Neural crest cell (in vitro differentiated cells): ENCODE measurements around the gene FRK. TPM values are rescaled to one million over a fixed set of nuclear protein-coding genes. Genes with fewer than 3 reads are reported as not detected.

Source experiments
- DNase-seq: peaks from one replicate; pipeline ENCODE4 v3.0.0; 2021; ENCODE audit warnings: low read depth, mixed read lengths, low spot score
- H3K27ac Mint-ChIP-seq: one replicate; pipeline ENCODE4 v1.8.0; 2021; ENCODE audit warnings: mild to moderate bottlenecking, mixed read lengths; ENCODE audit not compliant: unreplicated experiment
- H3K27me3 Mint-ChIP-seq: 2 replicates; pipeline ENCODE4 v1.8.0; 2021; ENCODE audit warnings: low read depth, mild to moderate bottlenecking, mixed read lengths
- H3K36me3 Mint-ChIP-seq: 2 replicates; pipeline ENCODE4 v1.8.0; 2021; ENCODE audit warnings: low read depth, mild to moderate bottlenecking, mixed read lengths
- H3K4me1 Mint-ChIP-seq: 2 replicates; pipeline ENCODE4 v1.8.0; 2021; ENCODE audit warnings: mixed read lengths
- H3K4me3 Mint-ChIP-seq: one replicate; pipeline ENCODE4 v1.8.0; 2021; ENCODE audit warnings: mild to moderate bottlenecking, mixed read lengths
- H3K9me3 Mint-ChIP-seq: 2 replicates; pipeline ENCODE4 v1.8.0; 2021; ENCODE audit warnings: mixed read lengths
- total RNA-seq: library from RNA; stranded (reverse); gene quantifications from 2 replicates; pipeline ENCODE4 v1.2.1, GENCODE V29; 2021
- TF ChIP-seq, protein P1 (sequence below): fragments of 200-600 bp; sonication (generic); conservative IDR thresholded peaks from 2 replicates; pipeline ENCODE4 v1.5.0; 2021; ENCODE audit warnings: antibody characterized with exemption, mild to moderate bottlenecking

Gene FRK
- total RNA-seq, 1 donor from 2014 or later = 0.12 TPM

DNA sequence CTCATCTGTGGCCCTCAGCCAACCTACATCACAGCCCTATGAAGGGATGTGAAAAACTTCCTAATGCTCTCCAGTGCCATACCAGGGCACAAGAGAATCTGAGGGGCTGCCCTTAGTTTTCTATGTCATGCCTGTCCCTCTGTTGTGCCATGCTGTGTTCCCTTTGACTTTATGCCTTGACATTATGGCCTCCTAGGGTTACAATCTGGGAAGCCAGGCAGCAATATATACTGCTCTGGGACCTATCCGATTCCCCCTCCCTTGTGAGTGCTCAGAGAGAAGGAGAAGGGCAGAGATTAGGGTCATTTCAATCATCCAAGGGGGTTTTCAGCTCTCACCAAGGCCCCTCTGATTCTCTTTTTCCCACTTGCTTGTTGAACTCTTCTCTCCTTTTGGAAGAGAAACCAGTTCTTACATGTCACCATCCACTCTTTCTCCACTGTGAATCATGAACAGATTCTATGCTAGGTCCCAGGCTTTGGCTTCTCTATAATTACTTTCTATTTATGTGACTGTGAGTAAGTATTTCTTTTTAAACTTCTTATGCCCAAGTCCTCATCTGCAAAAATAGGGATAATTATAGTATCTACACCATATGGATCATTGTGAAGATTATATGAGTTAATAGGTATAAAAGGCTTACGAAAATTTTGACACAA lies 14.2 kb upstream of the FRK start:
- no peak overlapping the region for H3K27ac Mint-ChIP-seq
- H3K4me1 Mint-ChIP-seq = no peaks in the 10 kb centered on the region
- no peak for DNase-seq
- H3K9me3 Mint-ChIP-seq = no peaks in the 10 kb centered on the region
- no peaks in the 10 kb centered on the region for H3K36me3 Mint-ChIP-seq
- H3K4me3 Mint-ChIP-seq = no peak overlapping the region
- H3K27me3 Mint-ChIP-seq = no peaks in the 10 kb centered on the region
- TF ChIP-seq, protein P1, sequence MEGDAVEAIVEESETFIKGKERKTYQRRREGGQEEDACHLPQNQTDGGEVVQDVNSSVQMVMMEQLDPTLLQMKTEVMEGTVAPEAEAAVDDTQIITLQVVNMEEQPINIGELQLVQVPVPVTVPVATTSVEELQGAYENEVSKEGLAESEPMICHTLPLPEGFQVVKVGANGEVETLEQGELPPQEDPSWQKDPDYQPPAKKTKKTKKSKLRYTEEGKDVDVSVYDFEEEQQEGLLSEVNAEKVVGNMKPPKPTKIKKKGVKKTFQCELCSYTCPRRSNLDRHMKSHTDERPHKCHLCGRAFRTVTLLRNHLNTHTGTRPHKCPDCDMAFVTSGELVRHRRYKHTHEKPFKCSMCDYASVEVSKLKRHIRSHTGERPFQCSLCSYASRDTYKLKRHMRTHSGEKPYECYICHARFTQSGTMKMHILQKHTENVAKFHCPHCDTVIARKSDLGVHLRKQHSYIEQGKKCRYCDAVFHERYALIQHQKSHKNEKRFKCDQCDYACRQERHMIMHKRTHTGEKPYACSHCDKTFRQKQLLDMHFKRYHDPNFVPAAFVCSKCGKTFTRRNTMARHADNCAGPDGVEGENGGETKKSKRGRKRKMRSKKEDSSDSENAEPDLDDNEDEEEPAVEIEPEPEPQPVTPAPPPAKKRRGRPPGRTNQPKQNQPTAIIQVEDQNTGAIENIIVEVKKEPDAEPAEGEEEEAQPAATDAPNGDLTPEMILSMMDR = no peak

DNA sequence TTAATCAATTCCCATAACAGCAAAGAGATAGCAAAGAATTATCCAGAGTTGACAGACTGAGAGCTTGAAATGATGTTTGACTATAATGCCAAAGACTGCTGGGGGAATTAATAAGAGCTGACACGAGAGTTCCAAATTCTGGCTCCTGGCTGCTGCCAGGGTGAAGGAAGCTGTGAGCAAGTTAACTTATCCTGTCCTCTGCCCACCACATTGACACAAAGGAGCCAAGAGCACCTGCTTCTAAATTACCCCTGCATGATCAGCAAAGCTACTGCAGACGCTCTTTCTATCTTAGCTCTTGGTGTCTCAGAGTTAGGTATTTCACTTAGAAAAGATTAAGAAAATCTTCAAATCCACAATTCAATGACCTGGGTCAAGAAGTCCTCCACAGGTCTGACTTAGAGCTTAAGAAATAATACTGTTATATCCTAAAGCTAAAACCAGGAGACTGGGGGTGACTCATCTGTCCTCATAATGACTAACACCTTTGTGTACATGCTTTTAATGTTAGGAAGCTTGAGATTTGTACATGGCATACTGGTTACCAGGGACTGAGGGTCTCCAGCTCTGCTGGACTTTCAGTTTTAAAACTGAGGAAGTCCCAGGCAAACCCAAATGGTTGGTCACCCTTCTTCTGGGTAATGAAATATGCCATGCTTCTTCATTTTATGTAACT lies 13.2 kb upstream of the FRK start:
- no peak overlapping the region for H3K27ac Mint-ChIP-seq
- no peaks in the 10 kb centered on the region for H3K27me3 Mint-ChIP-seq
- H3K36me3 Mint-ChIP-seq = no peaks in the 10 kb centered on the region
- no peak for DNase-seq
- no peaks in the 10 kb centered on the region for H3K9me3 Mint-ChIP-seq
- no peak overlapping the region for H3K4me3 Mint-ChIP-seq
- TF ChIP-seq, protein P1 = no peak
- no peaks in the 10 kb centered on the region for H3K4me1 Mint-ChIP-seq

DNA sequence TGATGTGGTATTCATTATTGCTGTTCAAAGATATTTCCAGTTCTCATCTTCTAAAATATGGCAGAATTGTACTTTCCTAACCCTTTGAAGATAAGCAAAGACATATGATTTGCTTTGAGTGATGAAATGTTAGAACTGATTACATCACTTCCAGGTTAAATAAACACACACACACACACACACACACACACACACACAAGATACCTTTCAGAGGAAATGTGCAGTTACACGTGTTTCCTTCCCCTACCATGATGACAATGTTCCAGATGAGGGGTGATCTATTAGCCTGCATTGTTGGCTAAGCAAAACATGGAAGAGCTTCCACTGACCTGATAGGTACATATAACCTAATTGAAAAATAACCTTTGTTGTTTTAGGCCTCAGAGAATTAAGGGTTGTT lies 11.7 kb upstream of the FRK start:
- Mint-ChIP-seq H3K4me1 (no peaks in the 10 kb centered on the region), H3K36me3 (no peaks in the 10 kb centered on the region), H3K9me3 (no peaks in the 10 kb centered on the region), H3K27me3 (no peaks in the 10 kb centered on the region), H3K27ac (no peak overlapping the region), H3K4me3 (no peak overlapping the region)
- no peak for DNase-seq
- TF ChIP-seq, protein P1 = no peak

DNA sequence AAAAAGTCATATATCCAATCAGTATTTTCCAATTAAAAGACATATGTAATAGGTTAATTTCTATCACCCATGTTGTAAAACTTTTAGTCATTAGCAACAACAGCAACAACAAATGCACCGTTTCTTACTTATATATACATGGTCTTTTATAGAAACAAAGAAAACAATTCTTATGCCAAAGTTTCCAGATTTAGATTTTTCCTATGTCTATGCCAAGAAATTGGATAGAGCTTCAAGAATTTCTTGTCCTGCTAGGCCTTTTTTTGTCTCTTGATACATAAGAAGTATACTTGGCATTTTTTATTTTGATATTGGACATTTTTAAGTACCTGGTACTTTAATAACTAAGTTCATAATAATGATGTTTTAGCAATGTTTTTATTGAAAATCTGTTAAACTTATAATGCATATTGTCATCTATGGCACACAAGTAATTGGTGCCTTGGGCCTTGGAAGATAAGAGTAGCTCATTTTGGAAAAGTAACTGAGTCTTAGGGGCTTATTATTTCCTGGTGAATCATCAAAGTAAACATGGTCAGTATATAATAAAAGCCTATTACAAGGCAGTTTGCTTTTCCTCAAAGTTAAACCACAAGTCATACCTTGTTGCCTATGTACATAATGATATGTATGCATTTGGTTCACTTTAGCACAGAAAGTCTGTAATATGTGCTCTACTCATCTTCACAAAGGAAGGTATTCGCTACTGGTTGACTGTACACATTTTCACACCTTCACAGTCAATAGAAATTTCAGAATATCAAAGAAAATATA lies 10.1 kb upstream of the FRK start:
- no peak overlapping the region for H3K27ac Mint-ChIP-seq
- H3K9me3 Mint-ChIP-seq = no peaks in the 10 kb centered on the region
- H3K4me1 Mint-ChIP-seq = no peaks in the 10 kb centered on the region
- no peaks in the 10 kb centered on the region for H3K27me3 Mint-ChIP-seq
- H3K4me3 Mint-ChIP-seq = no peak overlapping the region
- DNase-seq = no peak
- TF ChIP-seq, protein P1 = no peak
- H3K36me3 Mint-ChIP-seq = no peaks in the 10 kb centered on the region

DNA sequence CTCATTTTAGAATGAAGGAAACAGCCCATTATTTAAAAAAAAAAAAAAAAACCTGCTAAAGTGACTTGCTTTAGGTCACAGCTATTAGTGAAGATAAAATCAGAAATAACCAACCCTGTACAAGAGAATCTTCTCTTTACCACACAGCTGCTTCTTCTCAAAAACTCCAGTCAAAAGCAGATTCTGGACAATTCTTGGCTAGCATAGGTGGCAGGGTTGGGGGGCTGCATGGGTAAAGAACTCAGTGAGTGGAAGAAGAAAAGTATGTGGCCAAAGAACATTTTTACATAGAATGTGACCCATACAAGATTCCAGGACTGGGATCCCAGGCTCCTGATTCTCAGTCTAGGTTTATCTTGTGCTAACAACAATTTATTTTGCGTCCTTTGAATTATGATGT lies 9.4 kb upstream of the FRK start:
- no peak overlapping the region for H3K4me3 Mint-ChIP-seq
- no peaks in the 10 kb centered on the region for H3K9me3 Mint-ChIP-seq
- no peaks in the 10 kb centered on the region for H3K4me1 Mint-ChIP-seq
- no peak overlapping the region for H3K27ac Mint-ChIP-seq
- no peaks in the 10 kb centered on the region for H3K27me3 Mint-ChIP-seq
- no peaks in the 10 kb centered on the region for H3K36me3 Mint-ChIP-seq
- TF ChIP-seq, protein P1 = no peak
- DNase-seq = no peak
